Urothelium cell line (cell line): ENCODE measurements around the gene FAM3B.
"Not testable (repeated sequence)": the region's sequence is repeated elsewhere in the genome, so short reads cannot be mapped to it uniquely, and the experiment has no call there.

Experiments
- DNase-seq: peaks from one replicate; pipeline ENCODE4 v3.0.0; 2011; ENCODE audit warnings: low spot score, mixed read lengths
- FAIRE-seq: peaks from 2 replicates; lab custom pipeline; 2011; peaks lifted over from hg19 to GRCh38; lab: Jason Lieb, UNC

FAM3B gene

DNA sequence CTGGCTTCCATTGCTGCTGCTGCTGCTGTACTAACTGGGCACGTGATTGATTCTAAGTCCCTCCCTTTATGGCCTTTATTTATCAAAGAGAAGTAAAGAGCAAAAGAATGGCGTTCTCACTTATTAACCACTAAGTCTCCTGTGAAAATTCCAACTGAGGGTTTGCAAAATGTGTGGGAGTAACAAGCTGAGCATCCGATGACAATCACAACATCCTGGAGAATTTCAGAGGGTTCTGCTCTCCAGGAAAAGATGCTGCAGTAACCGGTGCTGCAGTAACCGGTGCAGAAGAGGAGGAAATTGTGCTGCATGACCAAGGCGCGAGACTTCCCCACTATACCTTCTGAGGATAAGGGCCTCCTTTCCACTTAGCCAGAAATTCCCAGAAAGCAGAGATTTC is 32.5 kb downstream of the FAM3B start:
- FAIRE-seq (no peak), DNase-seq (no peak)

DNA sequence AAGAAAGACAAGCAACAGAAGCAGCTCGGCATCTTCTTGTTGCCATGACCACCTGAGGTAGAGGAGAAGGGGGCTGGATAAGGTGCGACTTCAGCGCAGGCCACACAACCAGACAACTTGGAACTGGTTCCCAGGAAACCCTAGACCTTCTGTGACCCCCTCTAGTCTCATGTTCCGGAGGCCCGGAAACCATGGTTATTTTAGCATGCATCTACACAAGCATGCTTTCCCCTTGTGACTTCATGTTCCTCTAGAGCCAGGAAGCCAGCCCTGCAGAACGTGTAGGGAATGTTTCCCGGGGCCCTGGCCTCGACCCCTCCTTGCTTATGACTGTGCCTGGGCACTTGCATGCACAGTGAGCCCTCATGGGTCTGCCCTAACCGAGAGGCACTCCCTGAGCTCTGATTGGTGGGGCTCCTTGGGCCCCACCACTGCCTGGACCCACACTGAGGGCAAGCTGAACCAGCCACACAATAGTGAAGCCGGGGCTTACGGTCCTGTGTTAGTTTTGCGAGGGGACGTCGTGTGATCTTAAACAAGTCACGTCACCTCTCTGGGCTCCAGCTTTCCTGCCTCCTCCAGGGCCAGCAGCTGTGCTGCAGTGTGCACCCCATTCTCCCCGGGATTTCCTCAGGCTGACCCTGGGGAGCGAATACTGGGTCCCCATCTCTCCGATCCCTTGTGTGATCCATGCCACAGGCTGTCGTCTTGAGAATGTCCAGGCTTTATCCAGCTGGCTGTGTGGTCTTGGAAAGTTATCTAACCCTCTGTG is 33.2 kb downstream of the FAM3B start:
- DNase-seq (no peak), FAIRE-seq (no peak)

DNA sequence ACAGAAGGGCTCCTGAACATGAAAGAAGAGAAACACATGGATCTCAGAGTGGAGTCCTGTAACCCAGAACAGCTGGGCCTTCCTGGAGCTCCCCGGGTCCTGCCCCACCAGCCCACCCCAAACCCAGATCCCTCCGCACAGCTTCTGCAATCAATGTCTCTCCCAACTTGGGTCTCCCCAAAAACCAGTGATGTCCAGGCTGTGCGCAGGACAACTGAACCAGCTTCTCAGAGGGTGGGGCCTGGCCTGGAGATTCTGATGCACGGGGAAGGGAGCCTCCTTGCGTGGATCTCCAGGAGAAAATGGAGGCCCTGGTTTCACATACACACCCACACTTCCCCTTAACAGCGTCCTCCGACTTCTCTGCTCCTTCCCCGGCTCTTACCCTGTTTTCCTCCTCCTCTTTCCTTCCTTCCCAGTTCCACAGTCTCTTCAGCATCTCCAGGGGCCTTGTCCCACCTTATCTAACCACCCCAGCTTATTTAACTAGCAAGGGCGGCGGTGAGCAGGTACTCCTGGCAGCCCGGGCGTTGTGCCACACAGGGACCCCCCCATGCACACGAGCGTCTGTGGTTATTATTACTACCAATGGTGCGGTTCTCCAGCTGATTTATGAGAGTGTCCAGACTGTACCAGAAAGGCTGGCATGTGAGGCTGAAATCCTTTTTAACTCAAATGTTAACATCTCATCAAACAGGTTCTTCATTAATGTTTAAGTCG is 34.0 kb downstream of the FAM3B start:
- FAIRE-seq (no peak), DNase-seq (no peak)

DNA sequence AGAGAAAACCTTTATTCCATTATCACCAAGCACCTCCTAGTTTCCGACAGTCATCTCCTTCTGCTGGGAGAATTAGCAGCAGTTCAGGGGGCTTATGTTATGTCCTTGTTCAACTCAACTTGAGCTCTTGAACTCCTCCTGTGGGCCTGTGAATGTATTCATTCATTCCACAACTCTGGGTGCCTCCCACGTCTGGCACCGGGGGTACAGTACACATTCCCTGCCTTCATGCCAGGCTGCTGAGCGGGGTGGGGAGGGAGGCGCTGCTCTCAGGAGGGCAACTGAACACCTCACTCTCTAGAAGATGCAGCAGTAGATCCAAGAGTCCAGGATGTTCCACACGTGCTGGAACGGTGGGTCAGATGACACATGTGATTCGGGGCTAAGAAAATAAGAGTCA is 40.9 kb downstream of the FAM3B start:
- FAIRE-seq (no peak), DNase-seq (no peak)

DNA sequence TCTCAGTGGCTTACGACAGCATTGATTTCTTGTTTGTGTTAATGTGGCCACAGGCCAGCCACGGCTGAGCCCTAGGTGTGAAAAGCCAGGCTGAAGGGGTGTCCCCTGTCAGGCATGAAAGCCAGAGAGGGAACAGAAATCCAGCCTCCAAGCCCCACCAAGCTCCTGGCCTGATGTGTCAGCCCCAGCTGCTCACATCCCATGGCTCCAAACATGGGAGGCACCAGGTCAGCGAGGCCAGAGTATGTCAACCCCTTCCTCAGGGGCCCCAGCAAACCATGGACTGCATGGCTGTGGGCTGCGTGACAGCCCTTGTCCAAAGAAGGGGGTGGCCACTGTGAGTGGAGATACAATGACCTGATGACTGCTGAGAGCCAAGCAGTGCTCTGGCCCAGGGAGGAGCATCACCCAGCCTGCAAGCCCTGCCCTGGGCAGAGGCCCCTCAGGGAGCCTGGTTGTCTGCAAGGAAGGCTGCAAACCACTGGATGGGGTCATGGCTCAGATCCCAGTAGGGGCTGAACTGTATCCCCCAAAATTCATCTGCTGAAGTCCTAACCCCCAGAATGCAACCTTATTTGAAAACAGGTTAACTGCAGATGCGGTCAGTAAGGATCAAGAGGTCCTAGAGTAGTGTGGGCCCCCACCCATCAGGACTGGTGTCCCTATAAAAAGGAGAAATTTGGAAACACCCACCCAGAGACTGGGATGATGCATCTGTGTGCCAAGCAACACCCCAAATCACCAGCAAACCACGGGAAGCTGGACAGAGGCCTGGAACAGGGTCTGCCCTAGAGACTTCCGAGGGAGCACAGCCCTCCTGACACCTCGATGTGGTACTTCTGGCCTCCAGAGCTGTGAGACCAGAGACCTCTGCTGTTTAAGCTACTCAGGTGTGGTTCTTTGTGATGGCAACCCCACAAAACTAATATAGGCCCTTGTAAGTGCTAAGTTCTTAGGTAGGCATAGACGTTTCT is 41.9 kb downstream of the FAM3B start:
- FAIRE-seq (no peak), DNase-seq (no peak)

DNA sequence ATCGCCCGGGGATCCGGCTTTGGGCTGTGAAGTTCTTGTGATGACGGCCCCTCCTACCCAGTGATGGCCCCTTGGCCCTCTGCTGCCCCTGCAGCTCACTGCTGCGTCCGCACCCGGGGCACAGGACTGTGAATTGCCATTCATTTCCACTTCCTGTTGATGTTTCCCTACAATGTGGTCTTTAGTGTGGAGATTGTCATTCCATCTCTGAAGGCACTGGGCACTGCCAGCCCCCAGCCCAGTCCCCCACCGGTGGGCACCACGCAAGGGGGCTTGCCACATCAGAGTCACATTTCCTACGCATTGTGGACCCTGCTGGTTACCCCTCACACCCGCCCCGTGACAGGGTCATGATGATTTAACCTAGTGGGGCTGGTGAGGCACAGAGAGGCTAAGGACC is 42.7 kb downstream of the FAM3B start:
- no peak for FAIRE-seq
- no peak for DNase-seq

DNA sequence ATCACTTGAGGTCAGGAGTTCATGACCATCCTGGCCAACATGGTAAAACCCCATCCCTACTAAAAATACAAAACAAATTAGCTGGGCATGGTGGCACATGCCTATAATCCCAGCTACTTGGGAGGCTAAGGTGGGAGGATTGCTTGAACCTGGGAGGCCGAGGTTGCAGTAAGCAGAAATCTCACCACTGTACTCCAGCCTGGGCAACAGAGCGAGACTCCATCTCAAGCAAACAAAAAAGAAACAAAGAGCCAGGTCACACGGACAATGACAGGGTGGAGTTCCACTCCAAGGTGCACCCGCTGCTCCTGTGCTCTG is 43.1 kb downstream of the FAM3B start:
- DNase-seq, FAIRE-seq: not testable (repeated sequence)

DNA sequence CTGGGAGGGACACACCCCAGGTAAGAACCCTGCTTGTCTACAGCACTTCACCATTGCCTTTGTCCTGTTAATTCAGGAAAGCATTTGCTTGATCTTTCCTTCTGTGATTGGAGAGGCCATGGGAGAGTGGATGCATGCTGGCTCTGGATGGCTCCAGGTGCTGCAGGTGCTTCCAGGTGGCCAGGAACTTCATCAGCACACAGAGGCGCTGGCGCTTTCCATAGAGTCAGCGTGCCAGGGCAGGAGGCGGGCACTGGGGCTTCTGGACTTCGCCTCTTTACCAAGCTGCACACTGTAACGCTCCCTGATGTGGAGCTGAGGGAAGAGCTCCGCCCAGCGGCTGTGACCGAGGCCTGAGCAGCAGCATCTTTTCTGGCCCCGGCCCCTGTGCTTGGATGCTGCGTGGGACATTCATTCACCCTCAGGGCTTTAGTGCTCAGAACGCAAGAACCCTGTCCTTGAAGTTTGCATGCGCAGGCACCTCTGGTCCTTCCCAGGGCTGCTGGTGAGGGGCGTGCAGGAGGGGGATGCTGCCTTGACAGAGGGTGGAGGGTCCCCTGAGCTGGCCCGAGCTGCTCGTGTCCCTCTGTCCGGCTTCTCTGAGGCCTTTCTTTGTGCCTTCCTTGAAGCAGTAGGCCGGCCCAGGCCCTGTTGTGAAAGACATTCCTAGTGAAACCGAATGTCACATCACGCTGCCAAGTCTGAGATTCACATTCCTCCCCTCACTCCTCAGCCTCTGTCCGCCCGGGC is 43.6 kb downstream of the FAM3B start:
- FAIRE-seq (no peak), DNase-seq (no peak)

DNA sequence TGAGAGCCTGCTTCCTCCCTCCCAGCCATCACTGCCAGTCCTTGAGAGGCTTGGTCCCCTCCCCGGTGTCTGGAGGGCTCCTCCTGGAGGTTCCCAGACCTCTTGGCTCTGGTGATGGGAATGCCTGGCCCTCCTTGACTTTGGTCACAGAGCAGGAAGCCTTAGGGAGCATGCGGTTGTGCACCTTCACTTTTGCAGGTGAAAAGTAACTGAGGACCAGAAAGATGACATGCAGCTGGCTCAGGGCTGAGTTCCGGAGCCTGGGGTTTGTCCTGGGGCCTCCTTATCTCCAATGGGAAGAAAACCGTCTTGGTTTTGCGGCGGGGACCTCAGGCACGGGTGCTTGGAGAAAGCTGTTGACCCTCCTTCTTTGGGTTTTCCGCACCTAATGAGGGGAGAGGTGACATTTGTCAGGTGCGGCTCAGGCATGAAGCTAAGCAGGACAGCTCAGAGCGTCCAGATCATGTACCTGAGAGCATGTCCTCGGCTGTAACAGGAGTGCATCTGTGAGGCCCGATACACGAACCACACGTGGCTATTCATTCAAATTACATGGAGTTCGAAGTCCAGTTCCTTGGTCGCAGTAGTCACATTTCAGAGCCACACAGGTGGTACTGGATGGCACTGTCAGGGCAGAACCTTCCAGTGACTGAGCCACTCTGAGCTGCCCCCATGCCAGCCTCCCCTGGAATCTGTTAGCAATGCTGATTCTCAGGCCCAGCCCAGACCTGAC is 44.6 kb downstream of the FAM3B start:
- no peak for FAIRE-seq
- no peak for DNase-seq

DNA sequence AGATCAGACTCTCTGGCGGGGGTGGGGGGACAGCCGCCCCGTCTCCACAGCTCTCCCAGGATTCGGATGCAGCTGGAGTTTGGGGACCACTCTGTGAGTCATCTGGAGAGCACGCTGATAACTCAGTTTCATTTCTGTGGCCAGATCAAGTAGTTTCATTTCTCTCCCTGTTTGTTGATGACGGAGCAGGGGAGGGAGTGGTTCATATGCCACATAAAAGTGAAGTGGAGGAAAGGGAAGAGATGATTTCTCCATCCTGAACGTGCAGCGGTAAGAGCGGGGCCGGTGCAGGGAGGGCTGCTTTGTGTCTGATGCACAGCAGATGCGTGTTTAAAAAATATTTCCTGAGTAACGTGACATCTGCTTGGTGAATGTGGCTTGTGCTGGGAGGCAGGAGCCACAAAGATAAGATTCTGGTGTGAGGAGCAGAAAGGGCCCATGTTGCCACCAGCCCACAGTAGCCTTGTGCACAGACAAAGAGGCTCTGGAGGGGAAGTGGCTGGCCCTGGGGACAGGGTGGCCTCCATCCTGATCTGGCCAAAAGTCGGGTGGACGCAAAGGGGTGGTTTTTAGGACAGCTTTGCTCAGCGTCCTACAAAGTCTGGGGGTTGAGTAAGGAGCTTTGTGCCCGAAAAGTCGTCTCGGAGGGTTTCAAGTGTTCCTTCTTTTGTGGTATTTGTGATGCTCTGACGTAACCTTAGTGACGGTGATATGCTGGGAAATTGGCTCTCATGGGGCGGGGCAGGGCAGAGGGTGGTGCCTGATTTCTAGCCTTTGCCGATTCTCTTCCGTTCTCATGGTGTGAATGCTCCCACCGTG is 45.4 kb downstream of the FAM3B start, which contains the start of gene MX2:
MX2 (plus strand) TSS at position 242 of the 819 bp plus-strand sequence. CDS start 14,880 bp downstream, outside the sequence.
- FAIRE-seq: no peak
- peak; percentile 9 for DNase-seq

DNA sequence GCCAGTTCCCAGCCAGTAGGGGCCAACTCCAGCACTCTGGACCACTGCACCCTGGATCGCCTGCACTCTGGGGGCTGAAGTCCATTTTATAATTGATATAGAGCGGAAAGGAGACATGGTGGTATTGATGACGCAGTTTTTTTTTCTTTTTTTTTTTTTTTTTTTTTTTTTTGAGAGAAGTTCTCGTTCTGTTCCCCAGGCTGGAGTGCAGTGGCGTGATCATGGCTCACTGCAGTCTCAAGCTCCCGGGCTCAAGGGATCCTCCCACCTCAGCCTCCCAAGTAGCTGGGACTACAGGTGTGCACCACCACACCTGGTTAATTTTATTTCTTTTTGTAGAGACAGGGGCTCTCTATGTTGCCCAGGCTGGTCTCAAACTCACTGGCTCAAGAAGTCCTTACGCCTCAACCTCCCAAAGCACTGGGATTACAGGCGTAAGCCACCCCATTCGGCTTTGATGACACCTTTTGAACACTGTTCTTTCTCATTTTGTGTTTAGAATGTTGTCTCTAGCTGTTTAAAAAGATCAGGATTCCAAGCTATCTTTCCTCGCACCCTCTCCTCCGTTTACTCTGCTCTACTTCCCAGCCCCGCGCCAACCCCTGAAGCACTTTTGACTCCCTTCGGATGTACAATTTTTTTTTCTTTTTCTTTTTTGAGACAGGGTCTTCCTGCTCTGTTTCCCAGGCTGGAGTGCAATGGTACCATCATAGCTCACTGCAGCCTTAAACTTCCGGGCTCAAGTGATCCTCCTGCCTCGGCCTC is 46.2 kb downstream of the FAM3B start:
- no peak for FAIRE-seq
- DNase-seq: no peak

DNA sequence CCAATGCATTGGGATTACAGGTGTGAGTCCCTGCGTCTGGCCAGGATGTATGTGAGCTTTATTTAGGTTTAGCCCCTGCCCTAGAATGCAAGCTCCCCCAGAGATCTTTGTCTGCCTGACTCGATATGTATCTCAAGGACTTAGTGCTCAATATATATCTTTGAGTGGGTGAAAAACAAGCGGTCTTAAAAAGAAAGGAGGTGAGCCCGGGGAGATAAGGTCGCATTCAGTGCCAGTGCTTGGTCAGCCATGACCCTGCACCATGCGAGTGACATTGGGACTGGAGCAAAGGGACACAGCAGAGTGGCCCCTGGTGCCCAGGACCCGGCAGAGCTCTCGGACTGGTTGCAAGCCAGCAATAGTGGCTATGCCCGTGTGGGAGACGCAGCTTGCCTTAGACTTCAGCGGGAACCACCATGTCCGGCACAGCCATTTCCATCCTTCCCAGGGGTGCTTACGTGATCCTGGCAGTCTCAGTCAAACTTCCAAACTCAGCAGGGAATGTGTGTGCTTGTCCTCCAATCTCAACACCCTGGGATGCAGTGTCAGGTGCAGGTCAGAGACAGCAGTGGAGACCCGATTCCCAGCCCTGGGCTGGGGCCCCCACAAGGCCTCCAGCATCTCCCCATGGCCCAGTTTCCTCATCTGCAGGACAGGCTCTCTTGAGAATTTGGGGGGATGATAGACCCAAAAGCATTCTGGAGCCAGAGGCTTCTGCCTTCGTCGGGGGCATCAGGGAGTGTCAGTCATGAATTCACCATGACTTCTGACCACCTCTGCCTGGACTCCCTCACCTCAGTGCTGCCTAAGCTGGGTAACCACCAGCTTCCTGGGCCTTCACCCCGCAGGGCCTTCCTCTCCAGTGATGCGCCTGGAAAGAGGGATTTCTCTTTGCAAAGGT is 47.0 kb downstream of the FAM3B start:
- no peak for FAIRE-seq
- no peak for DNase-seq

DNA sequence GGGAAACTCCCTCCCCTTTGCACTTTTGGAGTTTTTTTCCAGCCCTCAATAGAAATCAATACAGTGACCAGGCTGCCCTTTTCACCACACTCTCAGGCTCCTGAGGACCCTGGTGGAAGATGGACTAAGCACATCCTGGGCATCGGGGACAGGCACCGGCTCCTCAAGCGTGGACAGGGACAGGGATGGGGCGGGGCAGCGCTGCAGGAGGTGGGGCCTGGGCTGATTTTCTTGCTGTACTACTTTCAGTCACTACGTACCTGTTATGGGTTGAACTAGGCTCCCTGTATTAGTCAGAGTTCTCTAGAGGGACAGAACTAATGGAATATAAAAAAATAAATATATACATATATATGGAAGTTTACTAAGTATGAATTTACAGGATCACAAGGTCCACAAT is 47.7 kb downstream of the FAM3B start:
- DNase-seq (no peak), FAIRE-seq (no peak)

DNA sequence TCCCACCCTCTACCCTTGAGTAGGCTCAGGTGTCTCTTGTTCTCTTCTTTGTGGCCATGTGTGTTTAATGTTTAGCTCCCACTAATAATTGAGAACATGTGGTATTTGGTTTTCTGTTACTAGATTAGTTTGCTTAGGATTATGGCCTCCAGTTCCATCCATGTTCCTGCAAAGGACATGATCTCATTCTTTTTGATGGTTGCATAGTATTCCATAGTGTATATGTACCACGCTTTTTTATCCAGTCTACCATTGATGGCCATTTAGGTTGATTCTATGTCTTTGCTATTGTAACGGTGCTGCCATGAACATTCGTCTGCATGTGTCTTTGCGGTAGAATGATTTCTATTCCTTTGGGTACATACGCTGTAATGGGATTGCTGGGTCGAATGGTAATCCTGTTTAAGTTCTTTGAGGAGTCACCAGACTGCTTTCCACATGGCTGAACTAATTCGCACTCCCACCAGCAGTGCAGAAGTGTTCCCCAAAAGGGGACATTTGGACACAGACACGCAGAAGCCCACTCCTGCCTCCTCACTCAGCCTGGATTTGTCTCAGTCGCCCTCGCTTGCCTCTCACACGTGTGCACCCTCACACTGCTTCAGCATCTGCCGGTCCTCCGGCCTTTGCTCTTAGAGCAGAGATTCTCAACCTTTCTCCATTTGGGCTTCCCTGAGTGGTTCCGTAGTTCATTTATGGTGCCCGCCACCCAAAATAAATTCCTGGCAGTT is 48.9 kb downstream of the FAM3B start:
- FAIRE-seq: no peak

DNA sequence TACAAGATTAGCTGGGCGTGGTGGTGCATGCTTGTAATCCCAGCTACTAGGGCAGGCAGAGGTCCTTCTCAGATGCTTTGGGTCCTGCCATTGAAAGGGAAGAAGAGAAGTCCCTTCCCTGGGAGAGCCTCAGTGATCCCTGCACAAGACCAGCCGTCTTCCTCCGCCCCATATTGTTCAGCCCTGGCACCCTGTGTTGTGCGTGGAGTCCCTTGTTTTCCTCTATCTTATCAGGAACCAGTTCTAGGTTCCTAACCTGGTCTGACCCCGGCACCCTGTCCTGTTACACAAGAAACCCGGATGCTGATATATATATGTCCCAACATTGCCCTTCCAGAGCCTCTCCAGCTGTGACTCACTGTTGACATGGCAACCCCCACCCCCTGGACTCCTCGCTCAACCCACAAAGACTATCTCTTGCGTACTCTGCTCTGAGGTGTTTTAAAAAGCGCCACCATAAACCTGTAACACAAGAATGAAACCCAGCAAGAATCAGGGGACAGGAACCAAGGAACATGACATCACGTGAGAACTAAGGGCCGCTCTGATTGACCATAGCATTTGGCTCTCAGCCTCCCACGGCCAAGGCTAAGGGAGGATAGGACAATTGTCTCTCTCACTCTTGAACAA is 50.0 kb downstream of the FAM3B start:
- FAIRE-seq (no peak), DNase-seq (peak; percentile 55)

More for the DNA sequence above, 48.9 kb downstream of the FAM3B start:
- DNase-seq: no peak

DNA sequence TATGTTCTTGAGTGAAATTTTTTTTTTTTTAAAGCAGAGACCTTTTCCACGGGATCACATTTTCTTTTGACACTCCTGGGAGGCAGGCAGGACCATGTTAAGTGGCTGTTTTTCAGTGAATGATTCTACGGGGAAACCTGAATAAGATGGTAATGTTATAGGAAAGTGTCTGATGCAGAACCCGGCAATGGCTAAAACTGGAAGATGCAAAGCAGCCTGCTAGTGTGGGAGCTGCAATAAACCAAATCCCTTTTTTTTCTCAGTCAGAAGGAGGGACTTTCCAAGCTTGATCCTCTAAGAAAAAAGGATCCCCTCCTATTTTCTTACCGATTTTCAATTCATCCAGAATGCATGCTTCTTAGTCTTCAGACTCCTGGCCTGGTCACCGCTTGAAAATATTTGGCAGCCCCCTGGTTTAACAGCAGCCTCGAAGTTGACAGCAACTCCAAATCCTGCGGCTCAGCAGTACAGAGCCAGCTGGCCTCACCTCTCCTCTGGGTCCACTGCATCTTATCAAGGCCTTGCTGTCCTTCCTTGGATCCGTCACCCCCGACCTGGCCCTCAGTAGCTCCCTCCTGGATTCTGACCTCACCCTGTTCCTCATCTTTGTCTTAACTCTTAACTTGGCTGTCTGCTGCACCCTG is 50.8 kb downstream of the FAM3B start:
- FAIRE-seq (no peak), DNase-seq (no peak)
